GM21825 (cell line): ENCODE data around the gene WTAP.
"Not testable (repeated sequence)": the region's sequence is repeated elsewhere in the genome, so short reads cannot be mapped to it uniquely, and the experiment has no call there.

Experiments used
- ATAC-seq: cut with Tn5 transposase; IDR thresholded peaks from one replicate; pipeline ENCODE4 v1.9.1; 2021; ENCODE audit warnings: mild to moderate bottlenecking, moderate library complexity; ENCODE audit not compliant: unreplicated experiment

The WTAP gene

GRCh38 chr6:159726918-159727716 is at the start of gene WTAP:
WTAP (plus strand) TSS chr6:159727506; CDS start chr6:159736266, 8,760 bp downstream.
- ATAC-seq = peak; percentile 71

- no peak for ATAC-seq
Observed at GRCh38 chr6:159677506-159678165, 49.7 kb upstream of the WTAP start.

GRCh38 chr6:159678574-159678973 is 48.7 kb upstream of the WTAP start:
- no peak for ATAC-seq

- no peak for ATAC-seq
Observed at GRCh38 chr6:159679091-159680077, 47.9 kb upstream of the WTAP start.

- no peak for ATAC-seq
Observed at GRCh38 chr6:159680104-159680503, 47.2 kb upstream of the WTAP start.

- ATAC-seq = no peak
Observed at GRCh38 chr6:159681191-159681880, 46.0 kb upstream of the WTAP start.

- ATAC-seq = no peak
Observed at GRCh38 chr6:159682295-159682694, 45.0 kb upstream of the WTAP start.

GRCh38 chr6:159682810-159683209 is 44.5 kb upstream of the WTAP start:
- ATAC-seq = no peak

- ATAC-seq = no peak
Observed at GRCh38 chr6:159684013-159684304, 43.3 kb upstream of the WTAP start.

GRCh38 chr6:159686040-159686439 is 41.3 kb upstream of the WTAP start:
- no peak for ATAC-seq

- no peak for ATAC-seq
Observed at GRCh38 chr6:159686703-159687102, 40.6 kb upstream of the WTAP start.

- no peak for ATAC-seq
Observed at GRCh38 chr6:159687341-159687740, 40.0 kb upstream of the WTAP start.

- ATAC-seq = no peak
Observed at GRCh38 chr6:159688266-159688905, 38.9 kb upstream of the WTAP start.

- no peak for ATAC-seq
Observed at GRCh38 chr6:159689001-159689400, 38.3 kb upstream of the WTAP start.

- not testable (repeated sequence) for ATAC-seq
Observed at GRCh38 chr6:159690135-159690534, 37.2 kb upstream of the WTAP start.

- ATAC-seq = no peak
Observed at GRCh38 chr6:159691133-159691962, 36.0 kb upstream of the WTAP start.

GRCh38 chr6:159691963-159692287 is 35.4 kb upstream of the WTAP start:
- no peak for ATAC-seq

GRCh38 chr6:159692303-159693127 is 34.8 kb upstream of the WTAP start:
- ATAC-seq = peak; percentile 32
